Mesenchymal stem cell (in vitro differentiated cells and primary cell): ENCODE measurements around the gene OTOP2.

Experiments used
- DNase-seq: peaks from one replicate; pipeline ENCODE4 v3.0.0-alpha.2; 2013
- H2AFZ ChIP-seq: one replicate; pipeline ENCODE4 v1.6.1; 2013; ENCODE audit warnings: low read depth, mild to moderate bottlenecking, control low read depth, inconsistent platforms, low read length, moderate library complexity
- H2AK5ac ChIP-seq: 2 replicates; pipeline ENCODE4 v1.6.1; 2013; ENCODE audit warnings: low read length, moderate library complexity, mild to moderate bottlenecking, inconsistent platforms; ENCODE audit not compliant: severe bottlenecking
- H2BK120ac ChIP-seq: one replicate; pipeline ENCODE4 v1.6.1; 2013; ENCODE audit warnings: low read depth, mild to moderate bottlenecking, inconsistent platforms, low read length, moderate library complexity
- H2BK12ac ChIP-seq, 2 experiments: one replicate each; pipeline ENCODE4 v1.6.1; 2013; ENCODE audit warnings: inconsistent platforms in 2 of 2, low read length in 2 of 2, mild to moderate bottlenecking in 2 of 2, moderate library complexity in 2 of 2, control low read depth in 1 of 2
- H2BK15ac ChIP-seq: one replicate; pipeline ENCODE4 v1.6.1; 2013; ENCODE audit warnings: mild to moderate bottlenecking, low read depth, inconsistent platforms; ENCODE audit not compliant: poor library complexity, severe bottlenecking
- H2BK5ac ChIP-seq: 2 replicates; pipeline ENCODE4 v1.6.1; 2013; ENCODE audit warnings: low read depth, mild to moderate bottlenecking, low read length, control low read depth, inconsistent platforms; ENCODE audit not compliant: poor library complexity, severe bottlenecking
- H3K14ac ChIP-seq, 2 experiments: one replicate each; pipeline ENCODE4 v1.6.1; 2013; ENCODE audit warnings: inconsistent platforms in 2 of 2, low read length in 2 of 2, control low read depth in 1 of 2, mild to moderate bottlenecking in 1 of 2, moderate library complexity in 1 of 2
- H3K18ac ChIP-seq, 2 experiments: one replicate each; pipeline ENCODE4 v1.6.1; 2013; ENCODE audit warnings: inconsistent platforms in 2 of 2, low read length in 2 of 2, control low read depth in 1 of 2, low read depth in 1 of 2, mild to moderate bottlenecking in 1 of 2
- H3K23ac ChIP-seq, 2 experiments: one replicate each; pipeline ENCODE4 v1.6.1; 2013; ENCODE audit warnings: inconsistent platforms in 2 of 2, low read length in 2 of 2, mild to moderate bottlenecking in 2 of 2, moderate library complexity in 2 of 2, control low read depth in 1 of 2
- H3K27ac ChIP-seq: 2 replicates; pipeline ENCODE4 v1.5.1; 2013; ENCODE audit warnings: mild to moderate bottlenecking, moderate library complexity, low read length, control low read depth, inconsistent platforms; ENCODE audit not compliant: poor library complexity, severe bottlenecking
- H3K27me3 ChIP-seq, 2 experiments: 2 replicates each; pipeline versions ENCODE4 v1.6.1 to v1.7.0; 2013; ENCODE audit warnings: low read length in 2 of 2, mild to moderate bottlenecking in 2 of 2, moderate library complexity in 2 of 2, control low read depth in 1 of 2, inconsistent platforms in 1 of 2; ENCODE audit not compliant: control insufficient read depth in 1 of 2, insufficient read depth in 1 of 2
- H3K36me3 ChIP-seq, 2 experiments: 2 replicates each; pipeline versions ENCODE4 v1.6.1 to v1.7.0; 2013; ENCODE audit warnings: low read length in 2 of 2, control low read depth in 1 of 2, inconsistent platforms in 1 of 2, low read depth in 1 of 2, mild to moderate bottlenecking in 1 of 2; ENCODE audit not compliant: insufficient read depth in 2 of 2, control insufficient read depth in 1 of 2
- H3K4ac ChIP-seq, 2 experiments: one replicate each; pipeline ENCODE4 v1.6.1; 2013; ENCODE audit warnings: inconsistent platforms in 2 of 2, low read length in 2 of 2, mild to moderate bottlenecking in 2 of 2, moderate library complexity in 2 of 2, control low read depth in 1 of 2, low read depth in 1 of 2
- H3K4me1 ChIP-seq: 2 replicates; pipeline ENCODE4 v1.6.1; 2013; ENCODE audit warnings: low read depth, low read length, control low read depth; ENCODE audit not compliant: control insufficient read depth, insufficient read depth
- H3K4me2 ChIP-seq: 2 replicates; pipeline ENCODE4 v1.6.1; 2013; ENCODE audit warnings: low read length, mild to moderate bottlenecking, inconsistent platforms; ENCODE audit not compliant: poor library complexity, severe bottlenecking
- H3K4me3 ChIP-seq, 2 experiments: 2 replicates each; pipeline versions ENCODE4 v1.5.1 to v1.7.0; 2013; ENCODE audit warnings: low read length in 2 of 2, mild to moderate bottlenecking in 2 of 2, control low read depth in 1 of 2, low read depth in 1 of 2; ENCODE audit not compliant: insufficient read depth in 1 of 2
- H3K79me1 ChIP-seq: replicated peaks from 2 replicates; pipeline ENCODE4 v1.6.1; 2013; ENCODE audit warnings: mild to moderate bottlenecking, control low read depth, low read length, inconsistent platforms; ENCODE audit not compliant: poor library complexity, severe bottlenecking
- H3K9ac ChIP-seq: 2 replicates; pipeline ENCODE4 v1.7.0; 2013; ENCODE audit warnings: mild to moderate bottlenecking, low read length, moderate library complexity
- H3K9me3 ChIP-seq: 2 replicates; pipeline ENCODE4 v1.7.0; 2013; ENCODE audit warnings: mild to moderate bottlenecking, low read length; ENCODE audit not compliant: control insufficient read depth
- H4K8ac ChIP-seq: one replicate; pipeline ENCODE4 v1.6.1; 2013; ENCODE audit warnings: inconsistent platforms, mild to moderate bottlenecking, low read length, moderate library complexity
- H4K91ac ChIP-seq: one replicate; pipeline ENCODE4 v1.6.1; 2013; ENCODE audit warnings: mild to moderate bottlenecking, low read length, inconsistent platforms
- WGBS: methylation state at CpG from one replicate; pipeline ENCODE4 v1.1.7; 2013; ENCODE audit warnings: mixed read lengths; 5-methylcytosine and 5-hydroxymethylcytosine counted together

Gene OTOP2

DNA sequence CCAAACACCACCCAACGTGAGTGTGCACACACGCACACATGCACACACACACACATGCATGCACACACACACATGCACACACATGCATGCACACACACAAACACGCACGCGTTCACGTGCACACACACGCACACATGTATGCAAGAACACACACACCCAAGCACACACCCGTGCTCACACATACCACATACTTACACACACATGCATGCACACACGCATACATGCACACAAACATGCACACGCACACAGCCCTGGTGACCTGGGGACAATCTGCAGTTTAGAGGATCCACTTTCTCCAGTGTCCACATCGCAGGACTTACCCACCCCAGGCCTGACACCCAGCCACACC, 7.2 kb upstream of the OTOP2 start:
- Histone ChIP-seq H2BK15ac (no peak overlapping the region), H2BK5ac (no peak overlapping the region), H3K23ac (peak overlapping the region in 1 of 2 experiments; percentile 23), H3K9ac (no peak overlapping the region), H3K79me1 (no peaks in the 10 kb centered on the region), H3K4ac (no peak overlapping the region), H2BK12ac (no peak overlapping the region), H3K27ac (no peak overlapping the region), H3K4me1 (peaks cover 15% of the 10 kb centered on the region), H3K36me3 (no peaks in the 10 kb centered on the region), H3K14ac (peak overlapping the region in 1 of 2 experiments; percentile 5), H3K18ac (no peak overlapping the region), H2AK5ac (no peak overlapping the region), H3K4me3 (no peak overlapping the region), H2AFZ (no peak overlapping the region), H4K91ac (no peak overlapping the region), H2BK120ac (no peak overlapping the region), H4K8ac (no peak overlapping the region), H3K27me3 (peaks cover 29 to 66% of the 10 kb centered on the region in 2 experiments), H3K9me3 (no peaks in the 10 kb centered on the region), H3K4me2 (no peak overlapping the region)
- WGBS: 93% methylated on average over 11 of the region's 11 CpGs
- no peak for DNase-seq

DNA sequence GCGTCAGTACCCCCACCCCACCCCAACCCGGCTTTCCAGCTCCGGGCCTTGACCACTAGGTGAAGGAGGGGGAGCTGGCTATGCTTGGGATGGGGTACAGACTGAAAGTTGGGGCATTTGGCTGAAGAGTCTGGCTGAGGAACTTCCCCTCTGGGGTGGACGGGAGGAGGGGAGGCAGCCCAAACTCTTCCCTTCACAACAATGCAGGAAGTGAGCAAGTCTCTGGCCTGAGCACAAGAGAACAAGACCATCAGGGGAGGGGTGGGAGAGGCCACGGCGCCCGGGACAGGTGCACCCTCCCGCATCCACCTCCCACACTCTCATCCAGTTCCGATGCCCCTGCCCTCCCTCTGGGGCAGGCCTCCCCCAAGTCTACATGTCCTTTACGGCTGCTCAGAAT, 6.6 kb upstream of the OTOP2 start:
- H3K23ac ChIP-seq: no peak overlapping the region
- no peak overlapping the region for H4K8ac ChIP-seq
- no peak overlapping the region for H3K27ac ChIP-seq
- no peaks in the 10 kb centered on the region for H3K9me3 ChIP-seq
- H2BK120ac ChIP-seq: no peak overlapping the region
- H3K36me3 ChIP-seq: no peaks in the 10 kb centered on the region
- H2BK15ac ChIP-seq: peak overlapping the region; percentile 18
- no peak overlapping the region for H2AFZ ChIP-seq
- H3K27me3 ChIP-seq: peaks cover 35 to 71% of the 10 kb centered on the region in 2 experiments
- no peaks in the 10 kb centered on the region for H3K79me1 ChIP-seq
- H4K91ac ChIP-seq: no peak overlapping the region
- no peak overlapping the region for H3K18ac ChIP-seq
- no peak for DNase-seq
- H3K4ac ChIP-seq: no peak overlapping the region
- H2BK5ac ChIP-seq: no peak overlapping the region
- H2BK12ac ChIP-seq: no peak overlapping the region
- H3K4me3 ChIP-seq: no peak overlapping the region
- no peak overlapping the region for H3K9ac ChIP-seq
- H3K4me1 ChIP-seq: peaks cover 15% of the 10 kb centered on the region
- H3K4me2 ChIP-seq: no peak overlapping the region
- 95% methylated on average over 6 of the region's 10 CpGs for WGBS
- H2AK5ac ChIP-seq: no peak overlapping the region
- no peak overlapping the region for H3K14ac ChIP-seq

DNA sequence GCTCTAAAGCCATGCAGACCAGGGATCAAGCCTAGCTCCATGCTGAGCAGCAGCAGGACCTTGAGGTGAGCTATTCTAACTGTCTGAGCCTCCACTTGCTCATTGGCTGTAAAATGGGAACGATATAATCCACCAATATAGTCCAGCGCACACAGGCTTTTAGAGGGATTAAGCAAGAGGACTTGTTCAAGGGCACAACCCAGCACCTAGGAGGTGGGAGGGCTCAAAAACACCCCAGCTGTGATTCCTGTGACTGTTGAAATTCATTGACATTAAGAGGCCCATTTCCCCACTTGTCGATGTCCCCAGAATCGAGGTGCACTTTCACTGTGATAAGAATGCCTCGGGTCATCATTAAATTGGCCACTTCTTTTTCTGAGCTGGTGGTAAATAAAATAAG, 5.2 kb upstream of the OTOP2 start:
- no peak overlapping the region for H3K4me2 ChIP-seq
- no peak overlapping the region for H3K4me3 ChIP-seq
- H3K4me1 ChIP-seq: peaks cover 27% of the 10 kb centered on the region
- no peak overlapping the region for H4K8ac ChIP-seq
- no peak overlapping the region for H4K91ac ChIP-seq
- no peak overlapping the region for H2AFZ ChIP-seq
- no peak overlapping the region for H2BK5ac ChIP-seq
- H3K14ac ChIP-seq: no peak overlapping the region
- no peak overlapping the region for H3K18ac ChIP-seq
- no peaks in the 10 kb centered on the region for H3K9me3 ChIP-seq
- no peak overlapping the region for H2BK15ac ChIP-seq
- no peak overlapping the region for H3K27ac ChIP-seq
- H2BK12ac ChIP-seq: no peak overlapping the region
- H3K27me3 ChIP-seq: peaks cover 49 to 82% of the 10 kb centered on the region in 2 experiments
- H2AK5ac ChIP-seq: no peak overlapping the region
- H2BK120ac ChIP-seq: no peak overlapping the region
- DNase-seq: no peak
- H3K4ac ChIP-seq: no peak overlapping the region
- 84% methylated on average over 5 of the region's 5 CpGs for WGBS
- no peak overlapping the region for H3K9ac ChIP-seq
- no peak overlapping the region for H3K23ac ChIP-seq
- no peaks in the 10 kb centered on the region for H3K79me1 ChIP-seq
- no peaks in the 10 kb centered on the region for H3K36me3 ChIP-seq

- peaks cover 57 to 89% of the 10 kb centered on the region in 2 experiments for H3K27me3 ChIP-seq
- peak overlapping the region; percentile 29 for H4K91ac ChIP-seq
- no peak overlapping the region for H3K4ac ChIP-seq
- H2AFZ ChIP-seq: no peak overlapping the region
- peaks cover 29% of the 10 kb centered on the region for H3K4me1 ChIP-seq
- no peak overlapping the region for H2BK15ac ChIP-seq
- no peak overlapping the region for H2BK120ac ChIP-seq
- H3K4me2 ChIP-seq: no peak overlapping the region
- no peak for DNase-seq
- no peak overlapping the region for H2AK5ac ChIP-seq
- H4K8ac ChIP-seq: no peak overlapping the region
- no peak overlapping the region for H3K4me3 ChIP-seq
- H3K23ac ChIP-seq: no peak overlapping the region
- H3K18ac ChIP-seq: no peak overlapping the region
- 82% methylated on average over 67 of the region's 67 CpGs for WGBS
- H2BK12ac ChIP-seq: no peak overlapping the region
- no peak overlapping the region for H3K14ac ChIP-seq
- no peaks in the 10 kb centered on the region for H3K36me3 ChIP-seq
- H3K79me1 ChIP-seq: no peaks in the 10 kb centered on the region
- no peaks in the 10 kb centered on the region for H3K9me3 ChIP-seq
- no peak overlapping the region for H3K9ac ChIP-seq
- H2BK5ac ChIP-seq: no peak overlapping the region
- H3K27ac ChIP-seq: no peak overlapping the region
These were observed 4.4 kb upstream of the OTOP2 start for GRCh38 chr17:74919440-74920305.
